GM19455 (cell line): ENCODE measurements around the gene PARP9.

Source experiments
- ATAC-seq: cut with Tn5 transposase; IDR thresholded peaks from one replicate; pipeline ENCODE4 v1.9.1; 2021; ENCODE audit not compliant: unreplicated experiment

The PARP9 gene

DNA sequence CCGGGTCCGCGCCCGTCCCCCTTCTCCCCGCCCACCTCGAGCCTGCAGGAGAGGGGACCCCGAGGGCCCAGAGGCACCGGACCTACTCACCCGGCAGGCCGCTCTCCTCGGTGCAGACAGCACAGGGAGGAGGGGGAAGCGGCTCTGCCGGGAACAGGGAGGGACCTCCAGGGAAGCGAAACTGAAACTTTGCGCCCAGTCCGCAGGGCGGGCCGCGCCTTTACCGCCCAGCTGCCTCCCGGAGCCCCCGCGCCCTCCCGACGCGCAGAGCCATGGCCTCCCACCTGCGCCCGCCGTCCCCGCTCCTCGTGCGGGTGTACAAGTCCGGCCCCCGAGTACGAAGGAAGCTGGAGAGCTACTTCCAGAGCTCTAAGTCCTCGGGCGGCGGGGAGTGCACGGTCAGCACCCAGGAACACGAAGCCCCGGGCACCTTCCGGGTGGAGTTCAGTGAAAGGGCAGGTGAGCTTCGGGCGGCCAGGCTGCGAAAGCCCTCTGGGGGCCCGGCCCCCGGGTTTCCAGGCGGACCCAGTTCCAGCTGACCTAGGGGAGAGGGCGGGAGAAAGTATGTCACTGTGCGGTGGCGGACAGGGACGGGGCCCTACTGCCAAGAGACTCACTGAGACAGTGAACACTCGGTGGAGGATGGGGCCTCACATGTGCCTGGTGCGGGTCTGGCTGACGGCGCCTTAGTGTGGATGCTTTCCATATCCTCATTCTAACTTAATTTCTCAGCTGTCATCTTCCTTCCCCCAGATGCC, at the start of gene PARP9, which contains the start of gene DTX3L:
Gene PARP9 (minus strand): TSS at position 146 of the 758 bp plus-strand sequence. CDS start 4,680 bp downstream, outside the sequence.
Gene DTX3L (plus strand): TSS at position 184 of the 758 bp plus-strand sequence. CDS start 89 bp downstream, at position 273.
- peak; percentile 65 for ATAC-seq

GRCh38 chr3:122612696-122613095, 48.6 kb upstream of the PARP9 start:
- no peak for ATAC-seq

- ATAC-seq, result peak; percentile 98
These were observed 45.9 kb upstream of the PARP9 start for GRCh38 chr3:122609798-122610559.

GRCh38 chr3:122608916-122609315, 44.8 kb upstream of the PARP9 start:
- ATAC-seq, result no peak

DNA sequence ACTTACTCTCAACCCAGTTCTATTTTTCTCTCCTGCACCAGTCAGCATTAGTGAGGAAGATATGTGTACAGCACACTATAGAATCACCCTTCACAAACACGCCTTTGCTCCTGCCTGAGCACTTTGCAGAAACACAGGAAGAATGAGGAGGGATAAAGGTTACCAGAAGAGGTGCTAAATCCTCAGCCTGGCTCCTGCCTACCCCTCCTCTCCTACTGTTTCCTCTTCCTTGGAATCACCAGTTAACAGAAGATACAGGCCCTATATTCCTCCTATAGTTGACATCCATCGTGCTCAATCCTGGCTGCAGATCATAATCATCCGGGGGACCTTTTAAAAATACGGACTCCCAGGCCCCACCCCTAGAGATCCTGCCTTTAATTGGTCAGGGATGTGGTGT, 42.2 kb upstream of the PARP9 start:
- no peak for ATAC-seq

DNA sequence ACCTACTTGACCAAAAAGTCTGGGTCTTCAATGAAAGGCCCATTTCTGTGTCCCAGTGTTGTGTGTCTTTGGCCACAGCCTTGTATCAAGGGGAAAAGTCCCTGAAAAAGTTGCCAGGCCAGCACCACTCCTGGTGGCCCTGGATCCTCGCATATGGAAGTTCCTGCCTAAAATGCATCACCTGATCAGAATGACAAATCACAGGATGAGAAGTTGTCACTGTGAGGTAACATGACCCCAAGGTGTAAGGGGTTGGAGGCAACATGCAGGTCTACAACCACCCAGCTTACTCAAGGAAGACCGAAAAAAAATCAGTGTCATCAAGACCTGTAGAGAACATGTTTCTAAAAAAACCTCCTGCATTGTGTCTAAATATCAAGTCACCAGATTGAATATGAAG, 39.0 kb upstream of the PARP9 start:
- no peak for ATAC-seq

- ATAC-seq, result no peak
These were observed 38.1 kb upstream of the PARP9 start for GRCh38 chr3:122602011-122602710.

GRCh38 chr3:122598556-122598955, 34.5 kb upstream of the PARP9 start:
- no peak for ATAC-seq

DNA sequence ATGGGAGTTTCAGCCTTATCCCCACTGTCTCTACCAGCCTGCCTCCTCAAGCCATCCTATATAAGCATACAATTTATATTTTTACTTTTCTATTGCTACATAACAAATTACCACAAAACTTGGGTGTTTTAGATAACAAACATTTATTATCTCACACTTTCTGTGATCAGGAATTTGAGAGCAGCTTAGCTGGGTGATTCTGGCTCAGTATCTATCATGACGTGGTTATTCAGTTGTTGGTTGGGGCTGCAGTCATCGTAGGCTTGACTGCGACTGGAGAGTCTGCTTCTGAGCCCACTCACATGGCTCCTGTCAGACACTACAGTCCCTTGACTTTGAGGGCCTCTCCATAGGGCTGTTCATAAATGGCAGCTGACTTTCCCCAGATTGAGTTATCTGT, 34.1 kb upstream of the PARP9 start:
- ATAC-seq, result no peak

- ATAC-seq, result no peak
These were observed 29.9 kb upstream of the PARP9 start for GRCh38 chr3:122594025-122594424.

- no peak for ATAC-seq
These were observed 26.5 kb upstream of the PARP9 start for GRCh38 chr3:122590610-122591009.

DNA sequence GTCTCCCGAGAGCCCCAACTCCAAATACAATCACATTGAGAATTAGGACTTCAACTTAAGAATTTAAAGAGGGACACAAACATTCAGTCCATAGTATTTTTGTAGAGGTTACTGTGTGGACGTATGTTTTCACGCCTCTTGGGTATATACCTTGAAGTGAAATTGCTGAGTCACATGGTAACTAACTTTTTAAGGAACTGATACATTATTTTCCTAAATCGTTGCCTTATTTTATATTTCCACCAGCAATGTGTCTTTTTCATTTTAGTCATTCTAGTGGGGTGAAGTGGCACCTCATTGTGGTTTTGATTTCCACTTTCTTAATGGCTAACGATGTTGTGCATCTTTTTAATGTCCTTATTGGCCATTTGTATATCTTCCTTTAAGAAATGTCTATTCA, 25.2 kb upstream of the PARP9 start:
- no peak for ATAC-seq

- no peak for ATAC-seq
These were observed 23.5 kb upstream of the PARP9 start for GRCh38 chr3:122587572-122587971.

- no peak for ATAC-seq
These were observed 22.8 kb upstream of the PARP9 start for GRCh38 chr3:122586773-122587485.

DNA sequence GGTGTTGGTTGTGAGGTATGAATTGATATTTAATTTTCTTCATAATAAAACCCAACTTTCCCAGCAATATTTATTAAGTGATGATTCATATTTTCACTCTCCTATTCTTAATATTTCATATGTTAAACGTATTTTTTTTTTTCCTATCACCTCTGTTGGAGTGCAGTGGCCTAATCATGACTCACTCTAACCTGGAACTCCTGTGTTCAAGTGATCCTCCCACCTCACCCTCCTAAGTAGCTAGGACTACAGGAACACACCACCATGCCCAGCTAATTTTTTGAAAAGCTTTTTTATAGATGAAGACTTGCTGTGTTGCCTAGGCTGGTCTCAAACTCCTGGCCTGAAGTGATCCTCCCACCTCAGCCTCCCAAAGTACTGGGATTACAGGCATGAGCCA, 22.0 kb upstream of the PARP9 start:
- no peak for ATAC-seq

GRCh38 chr3:122582390-122582789, 18.3 kb upstream of the PARP9 start:
- ATAC-seq, result no peak

DNA sequence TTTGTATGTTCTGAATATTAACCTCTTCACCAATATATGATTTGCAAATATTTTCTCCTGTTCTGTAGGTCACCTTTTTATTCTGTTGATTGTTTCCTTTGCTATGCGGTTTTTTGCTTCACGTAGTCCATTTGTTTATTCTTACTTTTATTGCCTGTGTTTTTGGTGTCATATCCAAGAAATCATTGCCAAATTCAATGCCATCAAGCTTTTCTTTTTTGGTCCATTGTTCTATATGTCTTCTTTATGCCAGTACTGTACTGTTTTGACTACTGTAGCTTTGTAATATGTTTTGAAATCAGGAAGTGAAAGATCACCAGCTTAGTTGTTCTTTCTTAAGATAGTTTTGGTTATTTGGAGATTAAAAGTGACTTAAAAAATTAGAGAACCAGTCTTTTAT, 17.5 kb upstream of the PARP9 start:
- no peak for ATAC-seq

DNA sequence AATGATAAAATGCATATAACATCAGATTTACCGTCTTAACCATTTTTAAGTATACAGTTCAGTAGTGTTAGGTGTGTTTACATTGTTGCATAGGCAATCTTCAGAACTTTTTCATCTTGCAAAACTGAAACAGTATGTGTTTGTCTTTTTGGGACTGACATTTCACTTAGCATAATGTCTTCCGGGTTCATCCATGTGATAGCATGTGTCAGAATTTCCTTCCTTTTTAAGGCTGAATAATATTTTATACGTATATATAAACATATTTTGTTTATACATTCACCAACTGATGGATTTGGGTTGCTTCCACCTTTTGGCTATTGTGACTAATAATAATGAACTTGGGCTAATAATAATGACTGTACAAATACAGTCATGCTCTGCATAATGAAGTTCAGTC, 16.4 kb upstream of the PARP9 start:
- ATAC-seq, result no peak

- no peak for ATAC-seq
These were observed 14.1 kb upstream of the PARP9 start for GRCh38 chr3:122578069-122578740.

- no peak for ATAC-seq
These were observed 13.4 kb upstream of the PARP9 start, which contains the start of gene PARP15 for GRCh38 chr3:122577409-122578031. Gene PARP15, plus strand, starts transcription at chr3:122577650. Its CDS starts 18 bp downstream, at chr3:122577668.
